Activated CD4-positive, alpha-beta memory T cell treated with anti-CD3 and anti-CD28 coated beads, Interleukin-2, amount 10 ng/mL, durations not matched to agents 7 days and 5 days (primary cell): ENCODE data around the gene PPP1R7. TPM values are rescaled to one million over a fixed set of nuclear protein-coding genes. Genes with fewer than 3 reads are reported as not detected.

ENCODE experiments used
- CTCF ChIA-PET: fragments of 350-600 bp; sonication (Branson Sonifier 250); formaldehyde crosslinking; loops from one replicate; lab custom pipeline; 2021; ENCODE audit warnings: antibody characterized with exemption, inconsistent platforms; lab: Charles Lee
- POLR2A ChIA-PET: fragments of 350-600 bp; sonication (Branson Sonifier 250); formaldehyde crosslinking; loops from one replicate; lab custom pipeline; 2021; ENCODE audit warnings: antibody characterized with exemption; lab: Charles Lee
- DNase-seq: peaks from one replicate; pipeline ENCODE4 v3.0.0-alpha.2; 2020
- H3K27ac Mint-ChIP-seq: one replicate; pipeline ENCODE4 v1.8.0; 2021; ENCODE audit warnings: mild to moderate bottlenecking, mixed read lengths
- H3K27me3 Mint-ChIP-seq: one replicate; pipeline ENCODE4 v1.8.0; 2021; ENCODE audit warnings: mixed read lengths
- H3K36me3 Mint-ChIP-seq: one replicate; pipeline ENCODE4 v1.8.0; 2021; ENCODE audit warnings: low read depth, mixed read lengths
- H3K4me1 Mint-ChIP-seq: one replicate; pipeline ENCODE4 v1.8.0; 2021; ENCODE audit warnings: mixed read lengths
- H3K4me3 Mint-ChIP-seq: one replicate; pipeline ENCODE4 v1.8.0; 2021; ENCODE audit warnings: mild to moderate bottlenecking, mixed read lengths
- H3K9me3 Mint-ChIP-seq: one replicate; pipeline ENCODE4 v1.8.0; 2021; ENCODE audit warnings: mixed read lengths
- total RNA-seq, 2 experiments: library from RNA; stranded (reverse); gene quantifications; one replicate each; pipeline ENCODE4 v1.2.3, GENCODE V29; 2021

The PPP1R7 gene
- total RNA-seq, 2 experiments from 2014 or later = 103 to 106 TPM

- Mint-ChIP-seq H3K4me1 (no peaks in the 10 kb centered on the region), H3K27me3 (no peaks in the 10 kb centered on the region), H3K9me3 (no peaks in the 10 kb centered on the region), H3K27ac (no peak overlapping the region), H3K36me3 (no peaks in the 10 kb centered on the region), H3K4me3 (no peak overlapping the region)
- no peak for DNase-seq
- ChIA-PET CTCF (no interaction called here), POLR2A (no interaction called here)
Measured at GRCh38 chr2:241207641-241208040, 57.4 kb downstream of the PPP1R7 start.

GRCh38 chr2:241208058-241208457 is 57.8 kb downstream of the PPP1R7 start:
- Mint-ChIP-seq H3K36me3 (no peaks in the 10 kb centered on the region), H3K4me3 (no peak overlapping the region), H3K27me3 (no peaks in the 10 kb centered on the region), H3K27ac (no peak overlapping the region), H3K9me3 (no peaks in the 10 kb centered on the region), H3K4me1 (no peaks in the 10 kb centered on the region)
- no peak for DNase-seq
- ChIA-PET POLR2A (no interaction called here), CTCF (no interaction called here)

GRCh38 chr2:241209271-241209670 is 59.0 kb downstream of the PPP1R7 start:
- no peaks in the 10 kb centered on the region for H3K9me3 Mint-ChIP-seq
- no peak for DNase-seq
- no peaks in the 10 kb centered on the region for H3K4me1 Mint-ChIP-seq
- H3K4me3 Mint-ChIP-seq = no peak overlapping the region
- ChIA-PET POLR2A (no interaction called here), CTCF (no interaction called here)
- H3K27me3 Mint-ChIP-seq = no peaks in the 10 kb centered on the region
- no peaks in the 10 kb centered on the region for H3K36me3 Mint-ChIP-seq
- H3K27ac Mint-ChIP-seq = no peak overlapping the region

GRCh38 chr2:241211276-241211675 is 61.0 kb downstream of the PPP1R7 start:
- Mint-ChIP-seq H3K36me3 (no peaks in the 10 kb centered on the region), H3K4me1 (no peaks in the 10 kb centered on the region), H3K9me3 (no peaks in the 10 kb centered on the region), H3K4me3 (no peak overlapping the region), H3K27ac (no peak overlapping the region), H3K27me3 (no peaks in the 10 kb centered on the region)
- DNase-seq = no peak
- ChIA-PET CTCF (no interaction called here), POLR2A (no interaction called here)

- no peaks in the 10 kb centered on the region for H3K36me3 Mint-ChIP-seq
Measured at GRCh38 chr2:241213041-241213440, 62.8 kb downstream of the PPP1R7 start.

GRCh38 chr2:241213567-241213966 is 63.3 kb downstream of the PPP1R7 start:
- Mint-ChIP-seq H3K27me3 (peaks cover 11% of the 10 kb centered on the region), H3K27ac (no peak overlapping the region), H3K4me3 (no peak overlapping the region), H3K36me3 (no peaks in the 10 kb centered on the region), H3K9me3 (no peaks in the 10 kb centered on the region), H3K4me1 (peaks cover 5% of the 10 kb centered on the region)
- CTCF ChIA-PET = no interaction called here
- DNase-seq = no peak
- POLR2A ChIA-PET = no interaction called here

More at GRCh38 chr2:241213041-241213440, 62.8 kb downstream of the PPP1R7 start:
- H3K4me3 Mint-ChIP-seq = no peak overlapping the region
- H3K4me1 Mint-ChIP-seq = peaks cover 3% of the 10 kb centered on the region
- no peak for DNase-seq
- ChIA-PET POLR2A (no interaction called here), CTCF (no interaction called here)
- H3K27me3 Mint-ChIP-seq = peaks cover 9% of the 10 kb centered on the region
- no peaks in the 10 kb centered on the region for H3K9me3 Mint-ChIP-seq
- H3K27ac Mint-ChIP-seq = no peak overlapping the region

- H3K9me3 Mint-ChIP-seq = no peaks in the 10 kb centered on the region
- no peak overlapping the region for H3K4me3 Mint-ChIP-seq
- CTCF ChIA-PET = no interaction called here
Measured at GRCh38 chr2:241214209-241214608, 63.9 kb downstream of the PPP1R7 start.

GRCh38 chr2:241214766-241215165 is 64.5 kb downstream of the PPP1R7 start:
- peaks cover 13% of the 10 kb centered on the region for H3K4me1 Mint-ChIP-seq
- ChIA-PET CTCF (interaction anchor here (0.9 kb wide), 1 partner anchor 136 kb away, joined by 3 read pairs; no protein-coding TSS in a partner anchor), POLR2A (no interaction called here)
- H3K27me3 Mint-ChIP-seq = peaks cover 22% of the 10 kb centered on the region
- no peak overlapping the region for H3K4me3 Mint-ChIP-seq
- no peak overlapping the region for H3K27ac Mint-ChIP-seq
- DNase-seq = no peak
- H3K36me3 Mint-ChIP-seq = no peaks in the 10 kb centered on the region
- H3K9me3 Mint-ChIP-seq = no peaks in the 10 kb centered on the region

More at GRCh38 chr2:241214209-241214608, 63.9 kb downstream of the PPP1R7 start:
- Mint-ChIP-seq H3K27ac (no peak overlapping the region), H3K4me1 (peaks cover 12% of the 10 kb centered on the region), H3K36me3 (no peaks in the 10 kb centered on the region), H3K27me3 (peaks cover 18% of the 10 kb centered on the region)
- DNase-seq = no peak
- POLR2A ChIA-PET = no interaction called here

- Mint-ChIP-seq H3K36me3 (no peaks in the 10 kb centered on the region), H3K27me3 (peaks cover 25% of the 10 kb centered on the region), H3K9me3 (no peaks in the 10 kb centered on the region), H3K27ac (no peak overlapping the region), H3K4me3 (no peak overlapping the region), H3K4me1 (peaks cover 13% of the 10 kb centered on the region)
- DNase-seq = no peak
- ChIA-PET CTCF (interaction anchor here (0.9 kb wide), 1 partner anchor 137 kb away, joined by 3 read pairs; no protein-coding TSS in a partner anchor), POLR2A (no interaction called here)
Measured at GRCh38 chr2:241215421-241215820, 65.2 kb downstream of the PPP1R7 start.

- CTCF ChIA-PET = no interaction called here
- H3K9me3 Mint-ChIP-seq = no peaks in the 10 kb centered on the region
Measured at GRCh38 chr2:241216211-241216761, 66.0 kb downstream of the PPP1R7 start.

GRCh38 chr2:241217320-241218031 is 67.2 kb downstream of the PPP1R7 start:
- no peaks in the 10 kb centered on the region for H3K36me3 Mint-ChIP-seq
- no peaks in the 10 kb centered on the region for H3K9me3 Mint-ChIP-seq
- H3K27ac Mint-ChIP-seq = no peak overlapping the region
- peak overlapping the region; percentile 58 for H3K4me3 Mint-ChIP-seq
- H3K27me3 Mint-ChIP-seq = peaks cover 25% of the 10 kb centered on the region
- no peak for DNase-seq
- ChIA-PET POLR2A (interaction anchor here (1.2 kb wide), 1 partner anchor 469 kb away, joined by 3 read pairs; the partner anchor contains the start of gene DTYMK), CTCF (no interaction called here)
- peaks cover 13% of the 10 kb centered on the region for H3K4me1 Mint-ChIP-seq

More at GRCh38 chr2:241216211-241216761, 66.0 kb downstream of the PPP1R7 start:
- no peak for DNase-seq
- peaks cover 25% of the 10 kb centered on the region for H3K27me3 Mint-ChIP-seq
- peaks cover 13% of the 10 kb centered on the region for H3K4me1 Mint-ChIP-seq
- H3K36me3 Mint-ChIP-seq = no peaks in the 10 kb centered on the region
- POLR2A ChIA-PET = interaction anchor here (1.2 kb wide), 1 partner anchor 471 kb away, joined by 3 read pairs; the partner anchor contains the start of gene DTYMK
- peak overlapping the region; percentile 46 for H3K4me3 Mint-ChIP-seq
- no peak overlapping the region for H3K27ac Mint-ChIP-seq

GRCh38 chr2:241218131-241219029 is 68.1 kb downstream of the PPP1R7 start:
- no peaks in the 10 kb centered on the region for H3K9me3 Mint-ChIP-seq
- ChIA-PET POLR2A (interaction anchor here (1.3 kb wide), 1 partner anchor 97 kb away, joined by 4 read pairs; the partner anchor contains the start of genes HDLBP and SEPTIN2), CTCF (no interaction called here)
- H3K4me3 Mint-ChIP-seq = peak overlapping the region; percentile 64
- peak; percentile 50 for DNase-seq
- peaks cover 25% of the 10 kb centered on the region for H3K27me3 Mint-ChIP-seq
- H3K4me1 Mint-ChIP-seq = peaks cover 14% of the 10 kb centered on the region
- no peak overlapping the region for H3K27ac Mint-ChIP-seq
- H3K36me3 Mint-ChIP-seq = no peaks in the 10 kb centered on the region

GRCh38 chr2:241219030-241219382 is 68.7 kb downstream of the PPP1R7 start:
- POLR2A ChIA-PET = interaction anchor here (1.3 kb wide), 1 partner anchor 96 kb away, joined by 4 read pairs; the partner anchor contains the start of genes HDLBP and SEPTIN2

More at GRCh38 chr2:241219030-241219382, 68.7 kb downstream of the PPP1R7 start:
- CTCF ChIA-PET = no interaction called here
- Mint-ChIP-seq H3K4me3 (no peak overlapping the region), H3K36me3 (no peaks in the 10 kb centered on the region), H3K27ac (no peak overlapping the region), H3K27me3 (peaks cover 25% of the 10 kb centered on the region), H3K4me1 (peaks cover 14% of the 10 kb centered on the region), H3K9me3 (no peaks in the 10 kb centered on the region)
- no peak for DNase-seq
